ENCODE measurements around the gene GSTK1. TPM values are rescaled to one million over a fixed set of nuclear protein-coding genes. Genes with fewer than 3 reads are reported as not detected.

The GSTK1 gene
- total RNA-seq, 1 donor from 2014 or later: 291 TPM

- Histone ChIP-seq H3K27ac (replicated peaks) (no peak overlapping the region), H3K27me3 (ENCODE audit: low read depth) (no peaks in the 10 kb centered on the region), H3K9me3 (replicated peaks) (no peaks in the 10 kb centered on the region), H3K36me3 (peaks cover 37% of the 10 kb centered on the region), H3K4me3 (no peak overlapping the region), H3K4me1 (peaks cover under 1% of the 10 kb centered on the region)
- intact Hi-C loops (cut with micrococcal nuclease): no loop called here
- TF ChIP-seq CTCF (IDR thresholded peaks at IDR 0.05; ENCODE audit: borderline replicate concordance): no peak
- no peak for DNase-seq
Measured at GRCh38 chr7:143271240-143271639, 8.0 kb downstream of the GSTK1 start.

DNA sequence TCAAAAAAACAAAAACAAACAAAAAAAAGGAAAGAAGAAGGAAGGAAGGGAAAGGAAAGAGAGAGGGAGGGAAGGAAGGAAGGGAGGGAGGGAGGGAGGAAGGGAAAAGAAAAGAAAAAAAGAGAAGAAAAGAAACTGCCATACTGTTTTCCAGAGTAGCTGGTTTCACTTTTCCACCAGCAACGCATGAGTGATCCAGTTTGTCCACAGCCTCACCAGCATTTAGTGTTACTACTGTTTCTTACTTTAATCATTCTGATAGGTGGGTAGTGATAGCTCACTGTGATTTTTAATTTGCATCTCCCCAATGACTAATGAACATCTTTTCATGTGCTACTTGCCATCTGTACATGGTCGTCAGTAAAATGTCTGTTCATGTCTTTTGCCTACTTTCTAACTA, 9.6 kb downstream of the GSTK1 start:
- Histone ChIP-seq H3K36me3 (peaks cover 25% of the 10 kb centered on the region), H3K27me3 (ENCODE audit: low read depth) (no peaks in the 10 kb centered on the region), H3K4me1 (no peaks in the 10 kb centered on the region), H3K27ac (replicated peaks) (no peak overlapping the region), H3K9me3 (replicated peaks) (no peaks in the 10 kb centered on the region), H3K4me3 (no peak overlapping the region)
- intact Hi-C loops (cut with micrococcal nuclease): no loop called here
- no peak for DNase-seq
- TF ChIP-seq CTCF (IDR thresholded peaks at IDR 0.05; ENCODE audit: borderline replicate concordance): no peak

DNA sequence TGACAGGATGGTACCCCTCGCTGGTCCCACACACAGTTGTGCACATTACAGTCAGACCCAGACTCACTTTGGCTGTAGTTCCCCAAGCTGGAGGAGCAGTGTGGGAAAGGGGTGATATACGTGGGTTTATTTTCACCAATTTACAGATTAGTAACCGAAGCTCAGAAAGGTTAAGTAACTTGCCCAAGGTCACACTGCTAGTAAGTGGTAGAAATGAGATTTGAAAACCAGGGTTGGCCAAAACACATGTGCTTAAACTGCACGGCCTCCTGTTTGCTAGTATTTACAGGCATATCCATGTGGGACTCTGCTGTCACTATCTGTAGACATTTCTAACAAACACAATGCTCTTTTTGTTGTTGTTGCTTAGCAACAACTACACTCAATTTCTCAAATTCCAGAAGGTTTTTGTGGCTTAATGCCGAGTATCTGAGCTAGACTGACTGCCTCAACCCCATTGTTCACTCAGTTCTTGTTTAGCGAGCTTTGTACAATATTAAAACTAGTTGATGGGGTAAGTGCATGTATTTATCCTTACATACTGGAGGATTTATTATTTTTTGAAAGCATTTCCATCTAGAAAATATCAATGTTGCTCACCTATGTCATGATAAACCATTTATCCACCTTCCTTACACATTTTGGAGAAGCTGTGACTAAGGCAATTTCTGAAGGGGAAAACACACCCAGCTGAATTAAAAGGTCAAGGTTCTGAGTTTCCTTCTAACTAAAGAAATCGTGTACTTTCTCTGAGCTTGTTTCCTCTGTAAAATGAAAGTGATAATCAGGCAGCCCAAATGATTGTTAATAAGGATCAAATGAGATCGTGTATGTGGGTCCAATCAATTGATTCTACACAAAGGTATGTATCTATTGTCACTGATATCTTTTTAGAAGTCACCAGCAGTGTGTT, 16.2 kb downstream of the GSTK1 start:
- Histone ChIP-seq H3K27me3 (ENCODE audit: low read depth) (no peaks in the 10 kb centered on the region), H3K9me3 (replicated peaks) (no peaks in the 10 kb centered on the region), H3K27ac (replicated peaks) (peak overlapping the region; percentile 83), H3K4me3 (peak overlapping the region; percentile 41), H3K36me3 (no peaks in the 10 kb centered on the region), H3K4me1 (peaks cover 33% of the 10 kb centered on the region)
- DNase-seq: no peak
- intact Hi-C loops (cut with micrococcal nuclease): no loop called here
- no peak for TF ChIP-seq CTCF (IDR thresholded peaks at IDR 0.05; ENCODE audit: borderline replicate concordance)

- Histone ChIP-seq H3K27me3 (ENCODE audit: low read depth) (no peaks in the 10 kb centered on the region), H3K9me3 (replicated peaks) (no peaks in the 10 kb centered on the region), H3K4me3 (peak overlapping the region; percentile 41), H3K4me1 (peaks cover 35% of the 10 kb centered on the region), H3K36me3 (no peaks in the 10 kb centered on the region), H3K27ac (replicated peaks) (peak overlapping the region; percentile 83)
- no peak for TF ChIP-seq CTCF (IDR thresholded peaks at IDR 0.05; ENCODE audit: borderline replicate concordance)
- intact Hi-C loops (cut with micrococcal nuclease): no loop called here
- no peak for DNase-seq
Measured at GRCh38 chr7:143280160-143280559, 16.9 kb downstream of the GSTK1 start.

- no peak for DNase-seq
- H3K27me3 ChIP-seq (ENCODE audit: low read depth): no peaks in the 10 kb centered on the region
- no peaks in the 10 kb centered on the region for H3K36me3 ChIP-seq
- H3K4me3 ChIP-seq: no peak overlapping the region
- H3K9me3 ChIP-seq (replicated peaks): no peaks in the 10 kb centered on the region
- intact Hi-C loops (cut with micrococcal nuclease): no loop called here
- peak overlapping the region; percentile 83 for H3K27ac ChIP-seq (replicated peaks)
- no peak for TF ChIP-seq CTCF (IDR thresholded peaks at IDR 0.05; ENCODE audit: borderline replicate concordance)
- peaks cover 39% of the 10 kb centered on the region for H3K4me1 ChIP-seq
Measured at GRCh38 chr7:143280566-143280965, 17.3 kb downstream of the GSTK1 start.

Data from left ventricle myocardium inferior (tissue), 1 donor.